Measurements from ENCODE around the gene C1orf159. TPM values are rescaled to one million over a fixed set of nuclear protein-coding genes. Genes with fewer than 3 reads are reported as not detected.

Gene C1orf159
- total and polyA plus RNA-seq, 9 of the 15 experiments (the other 6 are each of a cell fraction or from before 2014, with no cell fraction given): 0.28 to 54.9 (median 10.6) TPM

DNA sequence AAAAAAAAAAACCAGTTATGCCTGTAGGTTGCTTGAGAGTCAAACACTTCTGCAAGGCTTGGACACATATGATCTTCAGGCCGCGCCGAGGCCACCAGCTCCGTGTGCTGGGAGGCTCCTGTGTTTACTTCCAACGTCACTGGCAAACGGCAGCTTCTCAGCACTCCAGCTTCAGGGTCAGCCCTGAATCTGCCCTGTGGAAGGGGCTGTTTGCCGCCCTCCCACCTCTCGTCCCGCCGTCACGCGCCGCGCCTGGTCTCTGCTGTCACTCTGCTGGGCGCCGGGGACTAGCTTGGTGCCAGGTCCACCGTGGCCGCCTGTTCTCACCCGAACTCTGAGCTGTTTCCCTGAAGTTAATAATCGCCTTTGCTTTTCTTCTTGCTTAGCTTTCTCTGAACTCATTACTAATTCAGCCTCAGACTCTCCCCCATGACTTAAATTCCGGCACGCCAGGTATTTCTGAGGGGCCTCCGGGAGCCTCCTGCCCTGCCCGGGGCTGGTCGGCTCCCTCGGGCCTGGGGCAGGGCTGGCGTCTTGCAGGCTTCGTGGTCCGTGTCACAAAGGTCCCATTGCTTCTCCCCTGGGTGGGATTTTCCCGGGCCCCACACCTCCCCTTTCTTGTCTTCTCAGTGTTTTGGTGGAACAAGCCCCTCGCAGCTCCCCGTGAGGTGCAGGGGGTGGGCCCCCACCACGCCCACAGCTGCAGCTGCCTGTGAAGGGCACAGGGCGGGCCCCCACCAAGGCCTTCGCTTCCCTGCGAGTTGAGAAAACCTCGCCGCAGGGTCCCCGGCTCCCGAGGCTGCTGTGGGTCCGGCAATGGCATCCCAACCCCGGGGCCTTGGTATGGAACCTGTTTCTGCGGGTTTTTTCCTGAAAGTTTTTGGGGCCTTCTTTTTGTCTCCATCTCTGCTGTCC, 14.6 kb upstream of the C1orf159 start:
- ChIA-PET CTCF (ENCODE audit: low intra/inter-chr PET ratio) (no interaction called here), POLR2A (interaction anchor here (0.6 to 1.5 kb wide), 3 partner anchors 10 to 432 kb away, joined by 3 to 4 read pairs (median 4); no protein-coding TSS in a partner anchor)
- FAIRE-seq (no peak), DNase-seq (ENCODE audit: extremely low read depth in 1 of 4, low spot score in 3 of 4) (no peak), ATAC-seq (peak; percentile 16; the same call in 2 of the 3 replicates)
- Histone ChIP-seq H4K20me1 (replicated peaks; ENCODE audit: control insufficient read depth, insufficient read depth, low read length) (no peaks in the 10 kb centered on the region), H3K9ac (ENCODE audit: insufficient read depth in 1 of 2, low read depth in 2 of 2, low read length in 2 of 2) (peak overlapping the region in 1 of 2 experiments; percentile 73; a peak in 1 of 4 replicates), H3K27me3 (ENCODE audit: control insufficient read depth in 2 of 2, insufficient read depth in 2 of 2, low read length in 2 of 2) (peaks cover 13 to 36% of the 10 kb centered on the region in 2 experiments; a peak in 4 of 5 replicates), H3K4me2 (ENCODE audit: insufficient read depth, low read length) (no peak overlapping the region), H3K27ac (ENCODE audit: extremely low read depth, low read depth, low read length) (no peak overlapping the region), H3K4me3 (no peak overlapping the region), H3K9me3 (replicated peaks; ENCODE audit: control insufficient read depth, insufficient read depth, low read depth, low read length) (no peaks in the 10 kb centered on the region), H3K4me1 (replicated peaks in 1 of 2; ENCODE audit: control insufficient read depth in 2 of 2, insufficient read depth in 2 of 2, low read length in 2 of 2) (peaks cover 9 to 66% of the 10 kb centered on the region in 2 experiments), H3K9me1 (ENCODE audit: control insufficient read depth, insufficient read depth, low read length) (no peaks in the 10 kb centered on the region), H3K36me3 (ENCODE audit: control insufficient read depth, insufficient read depth, low read length) (no peaks in the 10 kb centered on the region), H3K79me2 (ENCODE audit: control insufficient read depth, insufficient read depth, low read length) (no peaks in the 10 kb centered on the region), H2AFZ (ENCODE audit: low read depth, low read length) (no peak overlapping the region)
- intact Hi-C loops (cut with micrococcal nuclease): no loop called here
- 46% methylated on average over 43 of the region's 43 CpGs for WGBS (ENCODE audit: insufficient coverage, low coverage, missing lambda C conversion rate)
- in situ Hi-C loops (cut with MboI): no loop called here
- BruUV-seq (replicated peaks): no TSS peak
- 0 out of 2 replicates have a peak, but pooled peaks have one; percentile 32 for TF ChIP-seq ZNF384 (IDR thresholded peaks at IDR 0.05; ENCODE audit: low read depth, low read length)
- TF ChIP-seq ZNF696 (CRISPR knock-in tag; conservative IDR thresholded peaks at IDR 0.05): no peak
- 0 out of 4 replicates have a peak, but pooled peaks of 1 of the 2 experiments have one; percentile 28 for TF ChIP-seq TEAD1 (CRISPR knock-in tag; IDR thresholded peaks at IDR 0.05)
- peak; percentile 40 for TF ChIP-seq HMGN3 (IDR thresholded peaks at IDR 0.05; ENCODE audit: borderline replicate concordance, extremely low read depth, insufficient read length, low read depth, low read length)
- no peak for TF ChIP-seq SRSF7 (optimal IDR thresholded peaks at IDR 0.05; ENCODE audit: low read depth, low read length)
